NCI-H1930 (cell line): ENCODE data around the gene ERO1A.

Experiments used
- DNase-seq, 2 experiments: peaks; one replicate each; lab custom pipeline; 2025; lab: John Stamatoyannopoulos, UW

ERO1A gene

GRCh38 chr14:52599974-52600373, 95.4 kb downstream of the ERO1A start:
- no peak for DNase-seq

GRCh38 chr14:52598568-52598967, 96.8 kb downstream of the ERO1A start:
- no peak for DNase-seq

GRCh38 chr14:52596861-52597260, 98.5 kb downstream of the ERO1A start:
- no peak for DNase-seq

- no peak for DNase-seq
Measured at GRCh38 chr14:52596320-52596719, 99.0 kb downstream of the ERO1A start.

GRCh38 chr14:52590318-52590717, 105.0 kb downstream of the ERO1A start:
- DNase-seq = no peak
